Caco-2 (cell line): ENCODE measurements around the gene LMO1. TPM values are rescaled to one million over a fixed set of nuclear protein-coding genes. Genes with fewer than 3 reads are reported as not detected.

Source experiments
- BruUV-seq: library from RNA; stranded (reverse); fragments of 400-500 nt; replicated peaks from 2 replicates; lab custom pipeline; 2021; lab: Mats Ljungman, UMichigan
- CTCF ChIA-PET: fragments of 300-600 bp; sonication (Branson Sonifier 250); formaldehyde crosslinking; loops from one replicate; lab custom pipeline; 2022; ENCODE audit warnings: antibody characterized with exemption; lab: Charles Lee
- POLR2A ChIA-PET: fragments of 300-600 bp; sonication (Branson Sonifier 250); formaldehyde crosslinking; loops from one replicate; lab custom pipeline; 2022; ENCODE audit warnings: antibody characterized with exemption; lab: Charles Lee
- DNase-seq, 2 experiments: peaks; one replicate each; pipeline versions ENCODE4 v3.0.0 to v3.0.0-alpha.2; 2020 to 2022
- H3K27me3 ChIP-seq: replicated peaks from 2 replicates; pipeline ENCODE4 v1.6.0; 2011; ENCODE audit warnings: low read length; ENCODE audit not compliant: control insufficient read depth, insufficient read depth
- H3K36me3 ChIP-seq: 2 replicates; pipeline ENCODE4 v1.5.1; 2011; ENCODE audit warnings: low read length; ENCODE audit not compliant: control insufficient read depth, insufficient read depth
- H3K4me1 ChIP-seq: fragments of 250-450 bp; sonication (Bioruptor Pico); 2 replicates; pipeline ENCODE4 v1.5.1; 2020; ENCODE audit warnings: mild to moderate bottlenecking
- H3K4me3 ChIP-seq: 2 replicates; pipeline ENCODE4 v1.5.1; 2011; ENCODE audit warnings: low read depth, mild to moderate bottlenecking, control low read depth, low read length
- H3K9me3 ChIP-seq: fragments of 250-450 bp; sonication (Bioruptor Pico); 2 replicates; pipeline ENCODE4 v1.5.1; 2020; ENCODE audit warnings: mild to moderate bottlenecking, moderate library complexity
- H3K27ac Mint-ChIP-seq: one replicate; pipeline ENCODE4 v1.8.0; 2022; ENCODE audit warnings: mixed read lengths; ENCODE audit not compliant: unreplicated experiment
- H3K27me3 Mint-ChIP-seq: one replicate; pipeline ENCODE4 v1.8.0; 2022; ENCODE audit warnings: mixed read lengths; ENCODE audit not compliant: insufficient read depth, unreplicated experiment
- H3K36me3 Mint-ChIP-seq: one replicate; pipeline ENCODE4 v1.8.0; 2022; ENCODE audit warnings: mild to moderate bottlenecking, mixed read lengths; ENCODE audit not compliant: insufficient read depth, unreplicated experiment
- H3K4me1 Mint-ChIP-seq: one replicate; pipeline ENCODE4 v1.8.0; 2022; ENCODE audit warnings: low read depth, mixed read lengths; ENCODE audit not compliant: unreplicated experiment
- H3K4me3 Mint-ChIP-seq: one replicate; pipeline ENCODE4 v1.8.0; 2022; ENCODE audit warnings: mild to moderate bottlenecking, moderate library complexity, mixed read lengths; ENCODE audit not compliant: unreplicated experiment
- H3K9me3 Mint-ChIP-seq: one replicate; pipeline ENCODE4 v1.8.0; 2022; ENCODE audit warnings: mixed read lengths; ENCODE audit not compliant: unreplicated experiment
- intact Hi-C: fragments of 100-400 bp; cut with micrococcal nuclease; formaldehyde crosslinking; loops from one replicate; pipeline ENCODE4 v1.10.0; 2022; ENCODE audit not compliant: unreplicated experiment
- total RNA-seq: library from RNA; stranded (reverse); gene quantifications from 2 replicates; pipeline ENCODE4 v1.2.3, GENCODE V29; 2022
- TF ChIP-seq, protein P1 (sequence below), 2 experiments: fragments of 200-600 bp in 1 of 2; IDR thresholded peaks; 1 replicate in 1 of 2; 2 replicates in 1 of 2; pipeline versions ENCODE4 v1.5.1 to v1.8.0; 2011 to 2022; ENCODE audit warnings: antibody characterized with exemption in 1 of 2, control low read depth in 1 of 2, inconsistent platforms in 1 of 2, low read depth in 1 of 2, low read length in 1 of 2, mild to moderate bottlenecking in 1 of 2, moderate library complexity in 1 of 2; ENCODE audit not compliant: insufficient read depth in 1 of 2, severe bottlenecking in 1 of 2, unreplicated experiment in 1 of 2

LMO1 gene
- total RNA-seq, 1 experiment from 2014 or later: not detected

- no peaks in the 10 kb centered on the region for H3K4me1 ChIP-seq
- no peaks in the 10 kb centered on the region for H3K36me3 ChIP-seq
- ChIA-PET CTCF (no interaction called here), POLR2A (no interaction called here)
- no peak overlapping the region for H3K27ac Mint-ChIP-seq
- H3K4me3 ChIP-seq: no peak overlapping the region
- peaks cover 17% of the 10 kb centered on the region for H3K27me3 Mint-ChIP-seq
- H3K4me1 Mint-ChIP-seq: no peaks in the 10 kb centered on the region
- TF ChIP-seq, protein P1, sequence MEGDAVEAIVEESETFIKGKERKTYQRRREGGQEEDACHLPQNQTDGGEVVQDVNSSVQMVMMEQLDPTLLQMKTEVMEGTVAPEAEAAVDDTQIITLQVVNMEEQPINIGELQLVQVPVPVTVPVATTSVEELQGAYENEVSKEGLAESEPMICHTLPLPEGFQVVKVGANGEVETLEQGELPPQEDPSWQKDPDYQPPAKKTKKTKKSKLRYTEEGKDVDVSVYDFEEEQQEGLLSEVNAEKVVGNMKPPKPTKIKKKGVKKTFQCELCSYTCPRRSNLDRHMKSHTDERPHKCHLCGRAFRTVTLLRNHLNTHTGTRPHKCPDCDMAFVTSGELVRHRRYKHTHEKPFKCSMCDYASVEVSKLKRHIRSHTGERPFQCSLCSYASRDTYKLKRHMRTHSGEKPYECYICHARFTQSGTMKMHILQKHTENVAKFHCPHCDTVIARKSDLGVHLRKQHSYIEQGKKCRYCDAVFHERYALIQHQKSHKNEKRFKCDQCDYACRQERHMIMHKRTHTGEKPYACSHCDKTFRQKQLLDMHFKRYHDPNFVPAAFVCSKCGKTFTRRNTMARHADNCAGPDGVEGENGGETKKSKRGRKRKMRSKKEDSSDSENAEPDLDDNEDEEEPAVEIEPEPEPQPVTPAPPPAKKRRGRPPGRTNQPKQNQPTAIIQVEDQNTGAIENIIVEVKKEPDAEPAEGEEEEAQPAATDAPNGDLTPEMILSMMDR (IDR thresholded peaks at IDR 0.05; ENCODE audit: insufficient read depth in 1 of 2, low read depth in 1 of 2, low read length in 1 of 2, severe bottlenecking in 1 of 2, unreplicated experiment in 1 of 2): no peak
- H3K4me3 Mint-ChIP-seq: no peak overlapping the region
- H3K36me3 Mint-ChIP-seq: no peaks in the 10 kb centered on the region
- no TSS peak for BruUV-seq
- no peak for DNase-seq
- H3K9me3 Mint-ChIP-seq: no peaks in the 10 kb centered on the region
- intact Hi-C loops: no loop called here
- no peaks in the 10 kb centered on the region; the same call in 1 of the 2 replicates for H3K27me3 ChIP-seq
- no peaks in the 10 kb centered on the region for H3K9me3 ChIP-seq
These were observed 24.6 kb downstream of the LMO1 start for GRCh38 chr11:8239040-8239439.

DNA sequence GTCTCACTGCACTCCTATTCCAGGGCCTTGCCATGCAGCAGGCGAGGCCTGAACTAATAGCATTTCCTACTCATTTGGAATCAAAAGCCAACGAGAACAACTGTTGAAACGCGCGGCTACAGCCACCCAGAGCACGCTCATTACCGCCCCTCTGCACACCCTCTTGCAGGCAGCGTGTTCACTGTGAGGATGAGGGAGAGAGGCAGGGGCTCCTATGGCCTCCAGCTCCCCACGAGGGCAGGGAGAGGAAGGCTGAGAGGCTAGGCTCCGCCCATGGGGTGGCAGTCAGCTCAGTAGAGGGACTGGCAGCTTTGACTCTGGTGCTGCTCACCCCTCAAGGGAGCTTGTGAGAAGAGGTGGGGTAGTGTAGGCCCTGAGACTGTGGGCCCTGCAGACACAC is 26.2 kb downstream of the LMO1 start:
- no peak for DNase-seq
- Histone ChIP-seq H3K36me3 (no peaks in the 10 kb centered on the region), H3K4me3 (no peak overlapping the region), H3K9me3 (no peaks in the 10 kb centered on the region), H3K4me1 (no peaks in the 10 kb centered on the region), H3K27me3 (no peaks in the 10 kb centered on the region; the same call in 1 of the 2 replicates)
- Mint-ChIP-seq H3K9me3 (no peaks in the 10 kb centered on the region), H3K4me3 (no peak overlapping the region), H3K27ac (no peak overlapping the region), H3K36me3 (no peaks in the 10 kb centered on the region), H3K4me1 (no peaks in the 10 kb centered on the region), H3K27me3 (peaks cover 14% of the 10 kb centered on the region)
- ChIA-PET CTCF (no interaction called here), POLR2A (no interaction called here)
- intact Hi-C loops: no loop called here
- TF ChIP-seq, protein P1 (IDR thresholded peaks at IDR 0.05; ENCODE audit: insufficient read depth in 1 of 2, low read depth in 1 of 2, low read length in 1 of 2, severe bottlenecking in 1 of 2, unreplicated experiment in 1 of 2): no peak
- no TSS peak for BruUV-seq

GRCh38 chr11:8235925-8236324 is 27.8 kb downstream of the LMO1 start:
- H3K4me1 Mint-ChIP-seq: no peaks in the 10 kb centered on the region
- POLR2A ChIA-PET: no interaction called here
- peaks cover 3% of the 10 kb centered on the region for H3K27me3 Mint-ChIP-seq
- Histone ChIP-seq H3K4me3 (no peak overlapping the region), H3K9me3 (no peaks in the 10 kb centered on the region), H3K36me3 (no peaks in the 10 kb centered on the region), H3K27me3 (no peaks in the 10 kb centered on the region; the same call in 1 of the 2 replicates), H3K4me1 (no peaks in the 10 kb centered on the region)
- no TSS peak for BruUV-seq
- intact Hi-C loops: no loop called here
- CTCF ChIA-PET: interaction anchor here (0.6 kb wide), 1 partner anchor 43 kb away, joined by 3 read pairs; no protein-coding TSS in a partner anchor
- no peaks in the 10 kb centered on the region for H3K36me3 Mint-ChIP-seq
- no peaks in the 10 kb centered on the region for H3K9me3 Mint-ChIP-seq
- no peak for DNase-seq
- TF ChIP-seq, protein P1 (IDR thresholded peaks at IDR 0.05; ENCODE audit: insufficient read depth in 1 of 2, low read depth in 1 of 2, low read length in 1 of 2, severe bottlenecking in 1 of 2, unreplicated experiment in 1 of 2): no peak
- no peak overlapping the region for H3K4me3 Mint-ChIP-seq
- no peak overlapping the region for H3K27ac Mint-ChIP-seq
